Mucosa of descending colon (tissue), 3 donors: Measurements from ENCODE around the gene TMEM151B. TPM values are rescaled to one million over a fixed set of nuclear protein-coding genes. Genes with fewer than 3 reads are reported as not detected.

Experiments
- ATAC-seq: fragments of 200-7000 bp; cut with Tn5 transposase; one replicate; pipeline ENCODE4 v1.9.1; 2020; ENCODE audit warnings: mild to moderate bottlenecking, moderate library complexity
- DNase-seq, 3 donors: peaks; one replicate each; pipeline ENCODE4 v3.0.0-alpha.2; 2020
- H3K36me3 ChIP-seq: fragments of 200-600 bp; one replicate; pipeline ENCODE4 v1.8.0; 2021; ENCODE audit warnings: low read depth, mild to moderate bottlenecking
- H3K4me1 ChIP-seq: fragments of 200-600 bp; one replicate; pipeline ENCODE4 v1.8.0; 2021; ENCODE audit warnings: low read depth, mild to moderate bottlenecking
- H3K4me3 ChIP-seq: fragments of 200-600 bp; one replicate; pipeline ENCODE4 v1.8.0; 2021; ENCODE audit warnings: mild to moderate bottlenecking
- H3K9me3 ChIP-seq: fragments of 200-600 bp; one replicate; pipeline ENCODE4 v1.8.0; 2021; ENCODE audit warnings: mild to moderate bottlenecking
- CTCF ChIP-seq: fragments of 200-600 bp; IDR thresholded peaks from one replicate; pipeline ENCODE4 v1.8.0; 2022; ENCODE audit warnings: antibody characterized with exemption, mild to moderate bottlenecking
- intact Hi-C, 2 donors: fragments of 100-400 bp; cut with DNase I in 1 of 2; cut with micrococcal nuclease in 1 of 2; formaldehyde crosslinking; loops; one replicate each; pipeline versions ENCODE4 v1.11.0 to v1.11.1; 2022; cut with DNase I, micrococcal nuclease
- total RNA-seq, 3 donors: library from RNA; stranded (reverse); fragmentation: NEBNext Ultra II Directional in 2 of 3; extraction: Animal tissue kit (Norgen Biotek cat#: 25700) in 2 of 3; gene quantifications; one replicate each; pipeline versions ENCODE4 v1.2.1 to v1.2.4, GENCODE V29; 2021 to 2023
- donor health status: DM: no; HTN: no; CAD: no; lungs with moderate emphysema.
- donor health status: DM: no; HTN: no; CAD: no.
- donor health status: DM: no; HTN: yes; CAD: no.

The TMEM151B gene
- total RNA-seq, 3 donors from 2014 or later: 0.17 to 1.4 (median 0.31) TPM

GRCh38 chr6:44223319-44224028 is 46.8 kb upstream of the TMEM151B start, which contains the start of gene SLC29A1:
Gene SLC29A1 (plus strand): TSS chr6:44223595. CDS start chr6:44227314, 3,719 bp downstream.
- no peak for TF ChIP-seq CTCF
- Histone ChIP-seq H3K36me3 (no peaks in the 10 kb centered on the region), H3K4me1 (peaks cover 37% of the 10 kb centered on the region), H3K4me3 (no peak within 1 kb of the TSS), H3K9me3 (no peaks in the 10 kb centered on the region)
- peak; percentile 76 to 87 (median 87) for DNase-seq
- ATAC-seq: peak; percentile 58
- intact Hi-C loops: no loop called here

GRCh38 chr6:44224029-44224964 is 46.0 kb upstream of the TMEM151B start:
- DNase-seq (no peak), ATAC-seq (peak; percentile 0)
- H3K4me3 ChIP-seq: no peak overlapping the region
- H3K4me1 ChIP-seq: peaks cover 29% of the 10 kb centered on the region
- no peaks in the 10 kb centered on the region for H3K9me3 ChIP-seq
- no peaks in the 10 kb centered on the region for H3K36me3 ChIP-seq
- intact Hi-C loops: no loop called here
- no peak for TF ChIP-seq CTCF

- Histone ChIP-seq H3K4me1 (peaks cover 24% of the 10 kb centered on the region), H3K36me3 (no peaks in the 10 kb centered on the region), H3K9me3 (no peaks in the 10 kb centered on the region), H3K4me3 (no peak overlapping the region)
- ATAC-seq: no peak
- DNase-seq: no peak
- intact Hi-C loops: no loop called here
- no peak for TF ChIP-seq CTCF
Observed at GRCh38 chr6:44224965-44225305, 45.3 kb upstream of the TMEM151B start.

- ATAC-seq: no peak
- Histone ChIP-seq H3K4me3 (no peak overlapping the region), H3K4me1 (peaks cover 24% of the 10 kb centered on the region), H3K9me3 (no peaks in the 10 kb centered on the region), H3K36me3 (no peaks in the 10 kb centered on the region)
- intact Hi-C loops: no loop called here
- TF ChIP-seq CTCF: no peak
- no peak for DNase-seq
Observed at GRCh38 chr6:44225579-44226325, 44.5 kb upstream of the TMEM151B start.

- Histone ChIP-seq H3K4me1 (peaks cover 24% of the 10 kb centered on the region), H3K4me3 (no peak overlapping the region), H3K36me3 (no peaks in the 10 kb centered on the region), H3K9me3 (no peaks in the 10 kb centered on the region)
- TF ChIP-seq CTCF: no peak
- DNase-seq (no peak), ATAC-seq (no peak)
- intact Hi-C loops: no loop called here
Observed at GRCh38 chr6:44226368-44227147, 43.7 kb upstream of the TMEM151B start.
